Hippocampal formation (tissue), 2 donors: ENCODE results near the gene DHX9.

Experiments used
- DNase-seq, 2 donors: peaks; one replicate each; lab custom pipeline; 2025; lab: John Stamatoyannopoulos, UW

The DHX9 gene

GRCh38 chr1:182841368-182841988 lies 2.3 kb downstream of the DHX9 start:
- no peak for DNase-seq

- no peak for DNase-seq
These were observed 3.1 kb downstream of the DHX9 start for GRCh38 chr1:182842265-182842664.

- DNase-seq: no peak
These were observed 6.2 kb downstream of the DHX9 start for GRCh38 chr1:182845379-182845778.

GRCh38 chr1:182845894-182846293 lies 6.7 kb downstream of the DHX9 start:
- no peak for DNase-seq

GRCh38 chr1:182847105-182847504 lies 8.0 kb downstream of the DHX9 start:
- DNase-seq: no peak

- no peak for DNase-seq
These were observed 9.6 kb downstream of the DHX9 start for GRCh38 chr1:182848736-182849135.

- no peak for DNase-seq
These were observed 11.2 kb downstream of the DHX9 start for GRCh38 chr1:182850319-182850718.

GRCh38 chr1:182851825-182852224 lies 12.7 kb downstream of the DHX9 start:
- no peak for DNase-seq

GRCh38 chr1:182855911-182856310 lies 16.8 kb downstream of the DHX9 start:
- DNase-seq: no peak

GRCh38 chr1:182857212-182857611 lies 18.1 kb downstream of the DHX9 start:
- DNase-seq: no peak

GRCh38 chr1:182860658-182861057 lies 21.5 kb downstream of the DHX9 start:
- DNase-seq: no peak

- DNase-seq: no peak
These were observed 22.8 kb downstream of the DHX9 start for GRCh38 chr1:182861994-182862393.

- DNase-seq: no peak
These were observed 23.7 kb downstream of the DHX9 start for GRCh38 chr1:182862827-182863226.

GRCh38 chr1:182863940-182864339 lies 24.8 kb downstream of the DHX9 start:
- DNase-seq: no peak

- no peak for DNase-seq
These were observed 28.7 kb downstream of the DHX9 start for GRCh38 chr1:182867861-182868260.

- DNase-seq: no peak
These were observed 30.1 kb downstream of the DHX9 start for GRCh38 chr1:182869241-182869666.

GRCh38 chr1:182872881-182873280 lies 33.7 kb downstream of the DHX9 start:
- no peak for DNase-seq

GRCh38 chr1:182875889-182876288 lies 36.7 kb downstream of the DHX9 start:
- DNase-seq: no peak

- no peak for DNase-seq
These were observed 38.2 kb downstream of the DHX9 start for GRCh38 chr1:182877331-182877730.

GRCh38 chr1:182877842-182878241 lies 38.7 kb downstream of the DHX9 start:
- DNase-seq: no peak

GRCh38 chr1:182884872-182885271 lies 45.7 kb downstream of the DHX9 start:
- no peak for DNase-seq

GRCh38 chr1:182885591-182885990 lies 46.4 kb downstream of the DHX9 start:
- DNase-seq: no peak

GRCh38 chr1:182886985-182887384 lies 47.8 kb downstream of the DHX9 start:
- no peak for DNase-seq

GRCh38 chr1:182888736-182889531 lies 49.8 kb downstream of the DHX9 start:
- DNase-seq: no peak
